NCI-H1417 (cell line): ENCODE data around the gene ACTN4.
A peak's percentile ranks its signal among the peaks of the same experiment; 100 is the strongest.

ENCODE experiments used
- DNase-seq, 3 experiments: peaks; one replicate each; lab custom pipeline; 2025; lab: John Stamatoyannopoulos, UW

Gene ACTN4

GRCh38 chr19:38635483-38636399 is 11.7 kb upstream of the ACTN4 start:
- no peak for DNase-seq

- DNase-seq, result no peak
These were observed 9.0 kb upstream of the ACTN4 start for GRCh38 chr19:38638461-38638860.

GRCh38 chr19:38639679-38640078 is 7.8 kb upstream of the ACTN4 start:
- peak in 1 of 3 experiments; percentile 28 for DNase-seq

GRCh38 chr19:38640368-38640767 is 7.1 kb upstream of the ACTN4 start:
- no peak for DNase-seq

GRCh38 chr19:38642176-38642575 is 5.3 kb upstream of the ACTN4 start:
- DNase-seq, result no peak

GRCh38 chr19:38644719-38645118 is 2.7 kb upstream of the ACTN4 start:
- DNase-seq, result no peak

- peak in 2 of 3 experiments; percentile 42 to 59 for DNase-seq
These were observed 718 bp downstream of the ACTN4 start for GRCh38 chr19:38647966-38648768.

- DNase-seq, result peak in 2 of 3 experiments; percentile 3 to 24
These were observed 1.4 kb downstream of the ACTN4 start for GRCh38 chr19:38648769-38649304.

GRCh38 chr19:38649305-38650171 is 2.1 kb downstream of the ACTN4 start:
- peak in 1 of 3 experiments; percentile 14 for DNase-seq

GRCh38 chr19:38650172-38650775 is 2.8 kb downstream of the ACTN4 start:
- DNase-seq, result no peak

GRCh38 chr19:38650911-38651584 is 3.6 kb downstream of the ACTN4 start:
- no peak for DNase-seq

- DNase-seq, result peak in 2 of 3 experiments; percentile 4 to 60
These were observed 5.7 kb downstream of the ACTN4 start for GRCh38 chr19:38653028-38653571.

- DNase-seq, result no peak
These were observed 7.2 kb downstream of the ACTN4 start for GRCh38 chr19:38654628-38655055.

- no peak for DNase-seq
These were observed 7.8 kb downstream of the ACTN4 start for GRCh38 chr19:38655148-38655824.

GRCh38 chr19:38656171-38656981 is 8.9 kb downstream of the ACTN4 start:
- DNase-seq, result no peak

GRCh38 chr19:38657633-38658222 is 10.3 kb downstream of the ACTN4 start:
- DNase-seq, result no peak

- DNase-seq, result peak in 1 of 3 experiments; percentile 22
These were observed 11.2 kb downstream of the ACTN4 start for GRCh38 chr19:38658462-38659306.
